Body of pancreas (tissue), 4 donors: ENCODE measurements around the gene RGP1. TPM values are rescaled to one million over a fixed set of nuclear protein-coding genes. Genes with fewer than 3 reads are reported as not detected.

Source experiments
- ATAC-seq: fragments of 150-250 bp; one replicate; pipeline ENCODE4 v1.9.1; 2016
- DNase-seq, 4 donors: peaks; one replicate each; pipeline ENCODE4 v3.0.0-alpha.2; 2019
- H3K27ac ChIP-seq, 4 donors: fragments of 200-600 bp; sonication (generic); 1 replicate in 3 of 4; 2 replicates in 1 of 4; pipeline versions ENCODE4 v1.5.1 to v1.6.1; 2016 to 2019; ENCODE audit warnings: mild to moderate bottlenecking in 1 of 4, mixed read lengths in 1 of 4, moderate library complexity in 1 of 4
- H3K27me3 ChIP-seq, 2 donors: fragments of 200-600 bp; sonication (generic); one replicate each; pipeline ENCODE4 v1.6.0; 2016; ENCODE audit warnings: mild to moderate bottlenecking in 1 of 2
- H3K36me3 ChIP-seq, 2 donors: fragments of 200-600 bp; sonication (generic); replicated peaks in 1 of 2; 2 replicates each; pipeline ENCODE4 v1.5.1; 2016; ENCODE audit warnings: low read depth in 2 of 2; ENCODE audit not compliant: insufficient read depth in 1 of 2
- H3K4me1 ChIP-seq: fragments of 200-600 bp; sonication (generic); one replicate; pipeline ENCODE4 v1.6.0; 2016
- H3K4me3 ChIP-seq, 2 donors: fragments of 200-600 bp; sonication (generic); 1 replicate in 1 of 2; 2 replicates in 1 of 2; pipeline ENCODE4 v1.5.1; 2016 to 2019
- H3K9me3 ChIP-seq, 3 donors: fragments of 200-600 bp; sonication (generic); 1 replicate in 2 of 3; 2 replicates in 1 of 3; pipeline ENCODE4 v1.5.1; 2016
- CTCF ChIP-seq, 7 experiments: fragments of 450-650 bp in 4 of 7; fragments of 200-600 bp in 3 of 7; sonication (generic) in 3 of 7; IDR thresholded peaks; one replicate each; pipeline ENCODE4 v1.5.1; 2016 to 2019; ENCODE audit warnings: antibody characterized with exemption in 7 of 7
- POLR2A ChIP-seq, 3 donors: fragments of 450-650 bp; IDR thresholded peaks; one replicate each; pipeline ENCODE4 v1.6.1; 2016; ENCODE audit warnings: antibody characterized with exemption in 3 of 3, mild to moderate bottlenecking in 2 of 3
- WGBS, 2 donors: methylation state at CpG; one replicate each; pipeline ENCODE4 v1.1.5; 2017; 5-methylcytosine and 5-hydroxymethylcytosine counted together
- intact Hi-C: fragments of 100-400 bp; cut with DNase I; formaldehyde crosslinking; loops from one replicate; pipeline ENCODE4 v1.15.1; 2023
- total RNA-seq, 2 donors: library from RNA; depleted of rRNA; stranded (reverse); fragments of >200 nt; gene quantifications; one replicate each; pipeline ENCODE4 v1.1.0, GENCODE V29; 2016

Gene RGP1
- total RNA-seq, 2 donors from 2014 or later, result 15.3 to 18.1 TPM

- peak overlapping the region; percentile 79 to 90 (median 86) for H3K27ac ChIP-seq
- H3K36me3 ChIP-seq, result peaks cover 0 to 10% of the 10 kb centered on the region in 2 donors
- peak in 1 of 4 donors; percentile 6 for DNase-seq
- intact Hi-C loops, result no loop called here
- WGBS, 2 donors, result 0 to 1% methylated on average over 6 to 24 of the region's 24 CpGs
- H3K27me3 ChIP-seq, result no peaks in the 10 kb centered on the region
- peaks cover 39% of the 10 kb centered on the region for H3K4me1 ChIP-seq
- peak overlapping the region; percentile 88 to 90 for H3K4me3 ChIP-seq
- no peaks in the 10 kb centered on the region for H3K9me3 ChIP-seq
- TF ChIP-seq CTCF (IDR thresholded peaks at IDR 0.05), result no peak
- TF ChIP-seq POLR2A (IDR thresholded peaks at IDR 0.05), result no peak
- no peak for ATAC-seq
These were observed 737 bp upstream of the RGP1 start for GRCh38 chr9:35748242-35748857.

- no peak for TF ChIP-seq POLR2A (IDR thresholded peaks at IDR 0.05)
- no peak for TF ChIP-seq CTCF (IDR thresholded peaks at IDR 0.05)
- intact Hi-C loops, result no loop called here
- Histone ChIP-seq H3K36me3 (peaks cover 0 to 17% of the 10 kb centered on the region in 2 donors), H3K9me3 (no peaks in the 10 kb centered on the region), H3K4me3 (peak overlapping the region; percentile 82 to 90), H3K27me3 (no peaks in the 10 kb centered on the region), H3K27ac (peak overlapping the region; percentile 79 to 90 (median 86)), H3K4me1 (peaks cover 39% of the 10 kb centered on the region)
- ATAC-seq (peak; percentile 52), DNase-seq (peak; percentile 46 to 58 (median 50))
- WGBS, 2 donors, result 1 to 3% methylated on average over 19 of the region's 19 CpGs
These were observed 598 bp downstream of the RGP1 start for GRCh38 chr9:35749515-35750255.

GRCh38 chr9:35750256-35750531 is 1.1 kb downstream of the RGP1 start:
- peak overlapping the region in 3 of 4 donors; percentile 79 to 87 (median 85) for H3K27ac ChIP-seq
- peaks cover 39% of the 10 kb centered on the region for H3K4me1 ChIP-seq
- H3K9me3 ChIP-seq, result no peaks in the 10 kb centered on the region
- intact Hi-C loops, result no loop called here
- ATAC-seq, result no peak
- H3K4me3 ChIP-seq, result peak overlapping the region in 1 of 2 donors; percentile 90
- no peak for TF ChIP-seq POLR2A (IDR thresholded peaks at IDR 0.05)
- TF ChIP-seq CTCF (IDR thresholded peaks at IDR 0.05), result no peak
- H3K36me3 ChIP-seq, result peaks cover 0 to 17% of the 10 kb centered on the region in 2 donors
- no peaks in the 10 kb centered on the region for H3K27me3 ChIP-seq
- no peak for DNase-seq
- WGBS, 2 donors, result 36 to 51% methylated on average over 3 to 4 of the region's 4 CpGs

- intact Hi-C loops, result no loop called here
- no peaks in the 10 kb centered on the region for H3K27me3 ChIP-seq
- H3K27ac ChIP-seq, result no peak overlapping the region
- peaks cover 0 to 17% of the 10 kb centered on the region in 2 donors for H3K36me3 ChIP-seq
- no peak for ATAC-seq
- 87 to 97% methylated on average over 5 of the region's 5 CpGs for WGBS, 2 donors
- no peak for TF ChIP-seq CTCF (IDR thresholded peaks at IDR 0.05)
- no peak for TF ChIP-seq POLR2A (IDR thresholded peaks at IDR 0.05)
- H3K4me3 ChIP-seq, result no peak overlapping the region
- H3K4me1 ChIP-seq, result peaks cover 32% of the 10 kb centered on the region
- DNase-seq, result no peak
- no peaks in the 10 kb centered on the region for H3K9me3 ChIP-seq
These were observed 4.4 kb downstream of the RGP1 start for GRCh38 chr9:35753466-35753865.
